NCI-H1092 (cell line): ENCODE results near the gene SORBS1.

Experiments used
- DNase-seq: peaks from one replicate; lab custom pipeline; 2025; lab: John Stamatoyannopoulos, UW

Gene SORBS1

GRCh38 chr10:95565336-95565735, 4.2 kb upstream of the SORBS1 start:
- no peak for DNase-seq

- no peak for DNase-seq
Observed at GRCh38 chr10:95564291-95564690, 3.1 kb upstream of the SORBS1 start.

- no peak for DNase-seq
Observed at GRCh38 chr10:95562341-95562965, 1.3 kb upstream of the SORBS1 start.

- no peak for DNase-seq
Observed at GRCh38 chr10:95561864-95562177, 650 bp upstream of the SORBS1 start.

- DNase-seq = no peak
Observed at GRCh38 chr10:95560278-95561176, 644 bp downstream of the SORBS1 start.

- DNase-seq = no peak
Observed at GRCh38 chr10:95559896-95560277, 1.3 kb downstream of the SORBS1 start.

GRCh38 chr10:95559471-95559870, 1.7 kb downstream of the SORBS1 start:
- no peak for DNase-seq

- DNase-seq = no peak
Observed at GRCh38 chr10:95558593-95559320, 2.4 kb downstream of the SORBS1 start.

- DNase-seq = no peak
Observed at GRCh38 chr10:95556994-95557767, 4.0 kb downstream of the SORBS1 start.

- no peak for DNase-seq
Observed at GRCh38 chr10:95553674-95554073, 7.5 kb downstream of the SORBS1 start.

- no peak for DNase-seq
Observed at GRCh38 chr10:95552679-95553342, 8.4 kb downstream of the SORBS1 start.

GRCh38 chr10:95550073-95550672, 11.0 kb downstream of the SORBS1 start:
- DNase-seq = peak; percentile 50

- no peak for DNase-seq
Observed at GRCh38 chr10:95547791-95548435, 13.3 kb downstream of the SORBS1 start.

- DNase-seq = no peak
Observed at GRCh38 chr10:95547197-95547596, 14.0 kb downstream of the SORBS1 start.

- no peak for DNase-seq
Observed at GRCh38 chr10:95545981-95546380, 15.2 kb downstream of the SORBS1 start.

- no peak for DNase-seq
Observed at GRCh38 chr10:95544783-95545500, 16.2 kb downstream of the SORBS1 start.

GRCh38 chr10:95543459-95543858, 17.7 kb downstream of the SORBS1 start:
- no peak for DNase-seq

GRCh38 chr10:95542761-95543160, 18.4 kb downstream of the SORBS1 start:
- DNase-seq = no peak

GRCh38 chr10:95542330-95542729, 18.8 kb downstream of the SORBS1 start:
- no peak for DNase-seq

GRCh38 chr10:95540514-95541052, 20.6 kb downstream of the SORBS1 start:
- DNase-seq = no peak
